Ovary (tissue), 3 donors: ENCODE results near the gene CCT2.
"Not testable (repeated sequence)": the region's sequence is repeated elsewhere in the genome, so short reads cannot be mapped to it uniquely, and the experiment has no call there.

Experiments
- POLR2A ChIP-seq: fragments of 450-650 bp; IDR thresholded peaks from one replicate; pipeline ENCODE4 v1.6.1; 2017; ENCODE audit warnings: antibody characterized with exemption, mild to moderate bottlenecking, moderate library complexity
- TF ChIP-seq, protein P1 (sequence below), 3 donors: fragments of 450-650 bp in 2 of 3; fragments of 200-600 bp in 1 of 3; IDR thresholded peaks; one replicate each; pipeline versions ENCODE4 v1.5.1 to v1.8.0; 2016 to 2022; ENCODE audit warnings: antibody characterized with exemption in 3 of 3, mild to moderate bottlenecking in 1 of 3
- donor health status: DM: no; HTN: no; CAD: no.

DNA sequence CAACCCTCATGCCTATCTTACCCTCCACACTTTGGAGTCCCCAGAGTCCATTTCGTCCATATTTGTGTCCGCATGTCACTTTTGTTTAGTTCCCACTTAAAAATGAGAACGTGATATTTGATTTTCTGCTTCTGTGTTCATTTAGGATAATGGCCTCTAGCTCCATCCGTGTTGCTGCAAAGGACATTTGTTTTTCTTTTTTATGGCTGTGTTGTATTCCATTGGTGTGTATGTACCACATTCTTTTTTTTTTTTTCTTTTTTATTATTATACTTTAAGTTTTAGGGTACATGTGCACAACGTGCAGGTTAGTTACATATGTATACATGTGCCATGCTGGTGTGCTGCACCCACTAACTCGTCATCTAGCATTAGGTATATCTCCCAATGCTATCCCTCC lies 18.3 kb downstream of the CCT2 start:
- TF ChIP-seq, protein P1, sequence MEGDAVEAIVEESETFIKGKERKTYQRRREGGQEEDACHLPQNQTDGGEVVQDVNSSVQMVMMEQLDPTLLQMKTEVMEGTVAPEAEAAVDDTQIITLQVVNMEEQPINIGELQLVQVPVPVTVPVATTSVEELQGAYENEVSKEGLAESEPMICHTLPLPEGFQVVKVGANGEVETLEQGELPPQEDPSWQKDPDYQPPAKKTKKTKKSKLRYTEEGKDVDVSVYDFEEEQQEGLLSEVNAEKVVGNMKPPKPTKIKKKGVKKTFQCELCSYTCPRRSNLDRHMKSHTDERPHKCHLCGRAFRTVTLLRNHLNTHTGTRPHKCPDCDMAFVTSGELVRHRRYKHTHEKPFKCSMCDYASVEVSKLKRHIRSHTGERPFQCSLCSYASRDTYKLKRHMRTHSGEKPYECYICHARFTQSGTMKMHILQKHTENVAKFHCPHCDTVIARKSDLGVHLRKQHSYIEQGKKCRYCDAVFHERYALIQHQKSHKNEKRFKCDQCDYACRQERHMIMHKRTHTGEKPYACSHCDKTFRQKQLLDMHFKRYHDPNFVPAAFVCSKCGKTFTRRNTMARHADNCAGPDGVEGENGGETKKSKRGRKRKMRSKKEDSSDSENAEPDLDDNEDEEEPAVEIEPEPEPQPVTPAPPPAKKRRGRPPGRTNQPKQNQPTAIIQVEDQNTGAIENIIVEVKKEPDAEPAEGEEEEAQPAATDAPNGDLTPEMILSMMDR (IDR thresholded peaks at IDR 0.05): not testable (repeated sequence)
- not testable (repeated sequence) for TF ChIP-seq POLR2A
